Left colon (tissue), 2 donors: Measurements from ENCODE around the gene MRPS34. TPM values are rescaled to one million over a fixed set of nuclear protein-coding genes. Genes with fewer than 3 reads are reported as not detected.

Experiments
- ATAC-seq: fragments of 200-7000 bp; cut with Tn5 transposase; one replicate; pipeline ENCODE4 v1.9.1; 2020; ENCODE audit warnings: mild to moderate bottlenecking, moderate library complexity
- DNase-seq, 2 donors: peaks; one replicate each; pipeline ENCODE4 v3.0.0-alpha.2; 2020
- intact Hi-C, 2 donors: fragments of 100-400 bp; cut with DNase I in 1 of 2; cut with micrococcal nuclease in 1 of 2; formaldehyde crosslinking; loops; one replicate each; pipeline versions ENCODE4 v1.11.2 to v1.14.0; 2022; cut with DNase I, micrococcal nuclease
- total RNA-seq, 2 donors: library from RNA; stranded (reverse); fragmentation: NEBNext Ultra II Directional; extraction: Animal tissue kit (Norgen Biotek cat#: 25700); gene quantifications; one replicate each; pipeline ENCODE4 v1.2.1, GENCODE V29; 2021
- donor health status: DM: no; HTN: no; CAD: no.
- donor health status: DM: yes; HTN: yes; CAD: no.

MRPS34 gene
- total RNA-seq, 2 donors from 2014 or later: 103 to 133 TPM

DNA sequence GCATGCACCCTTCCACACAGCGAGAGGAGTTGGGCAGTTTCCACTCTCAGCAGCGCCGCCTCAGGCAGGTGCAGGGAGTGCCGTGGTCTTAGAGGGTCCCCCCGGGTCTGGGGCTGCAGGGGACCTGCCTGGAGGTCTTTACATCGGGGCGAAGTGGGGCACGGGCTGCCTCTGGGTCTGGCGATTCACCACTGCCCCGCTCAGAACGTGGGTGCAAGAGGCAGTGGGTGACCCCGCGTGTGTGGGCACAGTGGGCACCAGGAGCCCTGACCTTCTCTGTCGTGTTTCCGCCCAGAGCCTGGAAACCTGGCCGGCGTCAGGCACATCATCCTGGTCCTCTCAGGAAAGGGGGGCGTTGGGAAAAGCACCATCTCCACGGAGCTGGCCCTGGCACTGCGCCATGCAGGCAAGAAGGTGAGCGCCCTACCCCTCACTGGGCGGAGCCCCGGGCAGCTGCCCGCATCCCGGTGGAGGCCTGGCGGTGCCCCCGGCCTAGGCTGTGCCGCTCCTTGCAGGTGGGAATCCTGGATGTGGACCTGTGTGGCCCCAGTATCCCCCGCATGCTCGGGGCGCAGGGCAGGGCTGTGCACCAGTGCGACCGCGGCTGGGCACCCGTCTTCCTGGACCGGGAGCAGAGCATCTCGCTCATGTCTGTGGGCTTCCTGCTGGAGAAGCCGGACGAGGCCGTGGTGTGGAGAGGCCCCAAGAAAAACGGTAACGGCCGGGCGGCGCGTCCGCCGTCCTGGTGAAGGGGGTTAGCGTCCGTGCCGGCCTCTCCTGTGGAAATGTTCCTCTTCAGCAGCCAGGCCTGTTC, 13.5 kb upstream of the MRPS34 start:
- intact Hi-C loops: no loop called here
- DNase-seq (no peak), ATAC-seq (no peak)

DNA sequence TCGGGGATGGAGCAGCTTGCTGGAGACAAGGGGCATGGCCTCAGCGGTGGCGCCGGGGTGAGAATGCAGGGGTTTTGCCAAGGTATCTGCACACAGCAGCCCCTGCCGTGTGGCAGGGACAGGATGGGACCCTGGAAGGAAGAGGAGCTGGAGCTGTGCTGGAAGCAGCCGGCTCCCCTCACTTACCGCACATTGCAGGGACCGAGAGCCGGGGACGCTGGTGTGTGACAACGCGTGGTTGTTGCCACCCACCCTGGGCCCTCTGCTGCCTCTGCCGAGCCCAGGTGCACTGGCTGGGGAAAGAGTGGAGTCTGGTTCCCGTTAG, 12.9 kb upstream of the MRPS34 start:
- DNase-seq (peak in 1 of 2 donors; percentile 26), ATAC-seq (no peak)
- intact Hi-C loops: no loop called here

DNA sequence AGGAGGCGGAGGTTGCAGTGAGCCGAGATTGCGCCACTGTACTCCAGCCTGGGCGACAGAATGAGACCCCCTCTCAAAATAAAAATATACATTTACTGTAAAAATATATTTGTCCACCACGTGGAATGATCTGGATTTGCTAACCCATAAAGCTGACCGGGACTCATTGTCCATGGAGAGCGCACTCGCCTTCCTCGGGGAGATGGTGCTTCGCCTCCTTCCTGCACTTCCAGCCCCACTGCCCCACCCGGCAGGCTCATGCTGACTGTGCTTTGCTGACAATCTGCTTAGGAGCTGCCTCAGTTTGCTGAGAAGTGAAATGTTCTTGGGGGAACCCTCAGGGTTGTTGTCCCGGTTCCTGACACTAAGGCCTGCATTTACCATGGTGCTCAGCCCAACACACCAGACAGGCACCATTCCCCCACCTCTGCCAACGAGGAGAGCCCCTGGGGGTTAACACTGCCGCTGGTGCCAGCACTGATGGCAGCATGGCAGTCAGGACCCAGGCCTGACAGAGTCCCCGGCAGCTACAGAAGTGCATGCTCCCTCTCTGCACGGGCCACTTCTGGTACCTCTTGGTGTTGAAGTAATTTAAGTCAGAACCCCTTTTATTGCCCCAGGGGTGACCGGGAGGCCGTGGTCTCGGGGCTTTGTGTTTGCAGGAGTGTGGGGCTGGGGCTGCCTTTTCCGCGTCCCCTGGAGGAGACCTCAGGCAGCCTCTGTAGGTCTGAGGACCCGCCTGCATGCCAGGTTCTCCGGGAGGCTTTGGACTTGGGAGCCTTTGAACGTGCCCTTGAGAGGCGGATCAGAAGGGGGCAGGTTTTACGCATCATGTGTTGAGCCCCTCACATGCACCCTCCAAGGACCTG, 12.3 kb upstream of the MRPS34 start:
- ATAC-seq (no peak), DNase-seq (peak in 1 of 2 donors; percentile 25)
- intact Hi-C loops: no loop called here

DNA sequence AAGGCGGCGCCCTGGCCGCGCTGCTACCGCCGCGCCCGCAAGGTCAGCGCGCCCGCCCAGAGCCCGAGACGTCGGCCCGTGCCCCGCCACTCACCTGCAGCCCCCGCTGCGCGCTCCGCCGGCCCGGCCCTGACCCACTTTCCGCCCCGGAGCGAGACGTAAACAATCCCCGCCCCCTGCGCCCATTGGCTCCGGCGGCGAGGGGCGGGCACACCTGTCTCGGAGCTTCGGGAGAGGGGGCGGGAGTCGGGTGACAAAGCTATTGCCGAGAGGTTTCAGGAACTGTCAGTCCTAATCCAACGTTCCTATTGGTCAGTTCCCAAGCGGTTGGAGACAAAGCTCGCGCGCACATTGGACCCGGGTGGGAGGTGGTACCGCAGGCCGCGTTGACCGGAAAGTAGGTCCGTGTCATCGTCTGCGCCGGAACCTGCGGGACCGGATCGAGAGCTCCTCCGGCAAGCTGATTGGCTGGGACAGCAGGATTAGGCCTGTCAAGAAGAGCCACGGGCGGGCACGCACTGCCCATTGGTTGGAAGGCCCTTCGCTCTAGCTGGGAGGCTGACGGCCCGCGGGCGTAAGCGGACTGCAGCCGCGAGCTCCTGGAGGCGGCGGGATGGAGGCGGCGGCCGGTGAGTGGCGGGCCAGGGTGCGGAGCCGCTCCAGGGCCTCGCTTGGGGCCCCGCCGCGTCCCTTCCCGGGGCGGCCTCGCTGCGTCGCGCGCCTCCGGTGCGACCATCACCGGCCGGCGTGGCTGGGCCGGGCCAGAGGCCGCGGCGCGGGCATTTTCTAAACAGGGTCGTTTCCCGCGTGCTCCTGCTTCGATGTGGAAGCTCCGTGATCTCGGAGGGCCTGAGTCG, 9.7 kb upstream of the MRPS34 start, which contains the start of the genes NUBP2 and SPSB3:
TSS of gene NUBP2 (plus strand) at position 553 of the 857 bp plus-strand sequence. CDS start at position 614, 61 bp downstream.
TSS of gene SPSB3 (minus strand) at position 164 of the 857 bp plus-strand sequence. CDS start 1,088 bp downstream, outside the sequence.
- ATAC-seq: peak; percentile 83
- intact Hi-C loops: no loop called here
- peak; percentile 99 to 100 for DNase-seq

DNA sequence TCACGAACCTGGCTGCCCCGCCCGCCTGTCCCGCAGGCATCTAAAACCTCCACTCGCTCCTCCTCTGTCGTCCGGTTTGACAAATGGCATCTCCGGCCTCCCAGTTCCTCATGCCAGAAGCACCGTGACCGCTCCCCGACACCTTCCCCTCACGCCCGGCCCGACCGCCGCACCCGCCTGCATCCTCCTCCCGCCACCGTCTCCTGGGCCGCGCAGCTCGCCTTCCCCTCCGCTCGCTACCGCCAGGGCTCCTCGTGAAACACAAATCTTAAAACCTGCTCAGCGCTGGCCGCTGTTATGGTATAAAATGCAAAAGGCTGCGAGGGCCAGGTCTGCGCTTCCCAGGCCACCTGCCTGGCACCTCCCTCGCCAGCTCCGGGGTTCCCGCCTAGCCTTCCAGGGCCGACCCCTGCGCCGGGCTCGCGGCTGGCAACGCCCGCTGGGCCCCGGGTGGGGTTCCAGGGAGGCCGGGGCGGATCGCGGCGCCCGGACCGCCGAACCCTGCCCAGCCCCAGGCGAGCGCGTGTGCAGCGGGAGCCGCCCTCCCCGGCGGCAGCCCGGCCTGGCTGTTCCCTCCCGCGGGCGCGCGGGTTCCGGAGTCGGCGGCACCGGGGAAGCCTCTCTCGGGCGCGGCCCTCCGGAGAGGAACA, 8.9 kb upstream of the MRPS34 start:
- DNase-seq (peak; percentile 38 to 53), ATAC-seq (peak; percentile 39)
- intact Hi-C loops: no loop called here

DNA sequence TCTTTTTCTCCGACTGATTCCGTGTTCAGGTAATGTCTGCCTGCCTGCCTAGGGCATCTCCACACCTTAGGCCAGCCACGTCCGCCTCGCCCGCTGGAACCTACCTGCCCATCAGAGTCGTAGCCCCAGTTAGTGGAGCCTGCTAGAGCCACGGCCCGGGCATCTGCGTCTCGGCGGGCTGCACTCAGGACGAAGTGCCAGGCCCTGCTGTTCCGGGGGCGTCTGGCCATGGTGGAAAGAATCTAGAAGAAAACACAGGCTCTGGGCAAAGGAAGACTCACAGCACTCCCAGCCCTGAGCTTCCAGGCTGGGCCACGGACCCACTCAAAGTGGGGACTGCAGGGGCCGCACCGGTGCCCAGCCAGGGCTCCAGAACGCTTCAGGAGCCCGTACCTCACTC, 8.3 kb upstream of the MRPS34 start:
- ATAC-seq: no peak
- DNase-seq: peak; percentile 18 to 26
- intact Hi-C loops: no loop called here

DNA sequence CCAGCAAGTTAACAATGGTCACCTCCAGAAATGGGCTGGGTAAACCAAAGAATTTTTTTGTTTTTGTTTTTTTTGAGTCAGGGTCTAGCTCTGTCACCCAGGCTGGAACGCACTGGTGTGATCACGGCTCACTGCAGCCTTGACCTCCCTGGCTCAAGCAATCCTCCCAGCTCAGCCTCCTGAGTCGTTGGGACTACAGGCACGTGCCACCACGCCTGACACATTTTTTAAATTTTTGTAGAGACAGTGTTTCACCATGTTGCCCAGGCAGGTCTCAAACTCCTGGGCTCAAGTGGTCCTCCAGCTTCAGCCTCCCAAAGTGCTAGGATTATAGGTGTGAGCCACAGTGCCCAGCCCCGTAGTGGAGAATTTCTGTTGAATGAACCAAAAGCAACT, 7.7 kb upstream of the MRPS34 start:
- ATAC-seq (no peak), DNase-seq (no peak)
- intact Hi-C loops: no loop called here

DNA sequence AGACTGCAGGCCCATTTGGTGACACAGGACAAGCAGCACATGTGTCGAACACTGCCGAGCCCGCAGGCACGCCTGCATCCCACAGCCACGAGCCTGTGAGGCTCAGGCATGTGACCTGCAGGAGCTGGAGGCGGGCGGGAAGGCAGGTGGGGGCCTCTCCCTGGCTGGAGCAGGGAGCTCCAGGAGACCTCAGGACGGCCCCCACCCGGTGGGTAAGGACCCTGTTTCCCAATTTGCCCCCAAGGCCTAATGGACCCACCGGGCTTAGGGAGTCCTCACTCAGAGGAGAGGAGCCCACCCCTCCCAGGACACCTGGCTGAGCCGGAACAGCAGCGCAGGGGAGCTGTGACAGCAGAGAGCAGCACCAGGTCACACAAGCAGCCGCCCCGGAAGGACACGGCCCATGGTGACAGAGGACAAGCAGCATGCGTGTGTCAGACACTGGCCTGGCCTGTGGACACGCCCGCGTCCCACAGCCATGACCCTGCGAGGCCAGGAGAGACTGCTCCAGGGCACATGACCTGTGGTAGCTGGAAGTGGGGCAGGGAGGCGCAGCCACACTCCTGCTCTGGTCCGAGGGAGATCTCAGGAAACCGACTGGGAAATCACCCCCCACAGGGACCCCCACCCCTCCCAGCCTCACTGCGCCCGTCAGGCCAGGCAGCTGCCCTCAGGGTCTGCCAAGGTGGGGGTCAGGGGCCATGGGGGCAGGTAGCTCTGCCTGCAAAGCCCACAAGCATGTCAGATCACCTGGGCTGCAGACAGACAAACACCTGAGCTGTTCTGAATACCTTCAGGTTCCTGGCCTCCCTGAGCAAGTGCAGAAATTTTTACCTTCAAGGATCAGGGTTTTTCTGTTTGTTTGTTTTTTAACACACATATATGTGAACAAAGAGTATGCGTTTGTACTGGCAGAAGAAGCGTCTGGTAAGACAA, 7.1 kb upstream of the MRPS34 start:
- DNase-seq: peak; percentile 21 to 24
- ATAC-seq: no peak
- intact Hi-C loops: no loop called here

DNA sequence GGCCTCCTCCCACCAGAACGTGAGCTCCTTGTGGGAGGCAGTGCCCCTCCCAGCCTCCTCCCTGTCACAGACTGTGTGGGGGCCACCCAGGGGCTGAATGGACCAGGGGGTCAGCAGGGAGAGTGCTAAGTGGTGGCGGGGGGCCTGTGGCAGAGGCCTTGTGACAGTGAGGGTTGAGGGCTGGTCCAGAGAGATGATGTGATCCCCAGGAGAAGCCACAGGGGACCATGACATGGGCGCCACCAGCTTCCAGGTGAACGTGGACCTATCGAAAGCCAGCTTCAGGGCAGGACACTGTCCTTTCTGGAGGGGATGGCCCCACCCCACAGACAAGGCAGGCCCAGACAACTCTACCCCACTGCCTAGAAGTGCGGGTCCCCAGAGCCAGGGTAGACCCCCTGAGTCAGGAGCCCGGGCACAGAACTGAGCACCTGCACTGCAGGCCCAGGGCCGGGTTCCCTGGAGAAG, 6.3 kb upstream of the MRPS34 start:
- ATAC-seq (no peak), DNase-seq (peak in 1 of 2 donors; percentile 21)
- intact Hi-C loops: no loop called here

DNA sequence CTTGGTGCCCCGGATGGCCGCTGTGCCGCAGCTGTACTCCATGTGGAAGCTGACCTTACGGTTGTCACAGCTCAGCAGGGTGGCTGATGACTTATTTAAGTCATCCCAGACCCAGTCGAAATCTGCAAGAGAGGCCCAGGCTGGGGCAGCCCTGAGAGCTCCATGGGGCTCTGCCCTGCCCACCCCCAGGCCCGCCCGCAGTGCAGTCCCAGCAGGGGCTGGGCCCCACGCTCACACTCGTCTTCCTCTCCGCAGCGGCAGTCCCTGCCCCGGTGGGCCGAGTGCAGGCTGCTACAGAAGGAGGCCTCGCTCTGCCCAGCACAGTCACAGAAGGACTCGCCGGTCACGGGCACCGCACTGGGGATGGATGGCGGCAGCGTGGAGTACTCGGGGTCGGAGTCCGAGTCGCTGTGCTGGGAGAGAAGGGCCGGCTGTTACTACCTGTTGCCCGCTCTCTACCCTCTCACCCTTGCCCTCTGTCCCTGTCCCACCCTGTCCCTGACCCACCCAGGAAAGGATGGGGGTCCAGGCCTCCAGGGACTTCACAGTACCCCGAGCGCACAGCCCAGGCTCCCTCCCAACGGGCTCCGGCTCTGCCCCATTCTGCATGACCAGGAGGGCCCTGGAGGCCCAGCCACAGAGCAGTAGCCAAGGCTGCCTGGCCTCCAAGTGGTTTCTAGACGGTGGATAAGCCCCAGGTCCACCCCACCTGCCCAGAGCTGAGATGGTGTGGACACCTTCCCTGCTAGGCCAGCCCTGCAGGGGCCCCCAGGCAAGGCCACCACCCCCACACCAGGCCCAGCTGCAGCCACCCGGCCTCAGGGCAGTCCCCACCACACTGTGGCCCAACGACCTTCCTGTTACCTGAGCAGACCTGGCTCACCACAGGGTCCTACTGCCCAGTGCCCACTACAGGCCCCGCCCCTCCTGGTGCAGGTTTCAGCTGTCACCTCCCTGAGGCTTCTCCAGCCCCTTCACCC, 5.6 kb upstream of the MRPS34 start:
- intact Hi-C loops: no loop called here
- DNase-seq: peak; percentile 7 to 22
- ATAC-seq: no peak

DNA sequence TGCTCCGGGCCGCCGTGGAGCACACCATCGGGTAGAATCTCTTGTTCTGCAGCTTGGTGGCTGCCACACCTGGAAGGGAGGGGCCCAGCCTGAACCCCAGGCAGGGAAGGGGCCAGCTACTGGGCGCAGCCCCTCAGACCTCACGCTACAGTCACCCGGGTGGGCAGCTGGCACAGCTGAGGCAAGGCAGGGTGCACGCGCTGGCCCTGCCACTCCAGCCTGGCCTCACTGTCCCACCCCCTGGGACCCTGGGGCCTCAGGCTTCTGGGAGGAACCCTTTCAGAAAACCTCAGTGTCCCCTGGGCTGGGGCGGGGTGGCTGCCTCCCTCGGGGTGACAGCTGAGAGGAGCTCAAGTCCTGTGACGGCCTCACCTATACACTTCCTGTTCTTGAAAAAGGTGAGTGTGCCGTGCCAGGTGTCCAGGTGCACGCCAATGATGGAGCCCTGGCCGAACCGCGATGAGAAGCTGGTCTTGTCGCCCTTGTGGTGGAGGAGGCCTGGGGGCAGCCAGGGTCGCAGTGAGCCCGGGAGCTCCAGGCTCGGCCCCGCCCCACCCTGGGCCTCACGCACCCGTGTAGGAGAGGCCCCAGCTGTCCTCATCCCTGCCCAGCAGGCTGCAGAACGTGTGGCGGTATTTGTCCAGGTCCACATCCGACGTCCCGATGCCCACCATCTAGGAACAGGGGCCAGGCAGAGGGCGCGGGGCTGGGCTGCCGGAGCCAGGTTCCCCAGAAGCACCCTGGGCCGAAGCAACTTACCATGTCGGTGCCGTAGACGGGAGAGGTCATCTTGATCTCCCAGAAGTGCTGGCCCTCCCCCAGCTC, 4.7 kb upstream of the MRPS34 start:
- DNase-seq: peak; percentile 4 to 16
- no peak for ATAC-seq
- intact Hi-C loops: no loop called here

DNA sequence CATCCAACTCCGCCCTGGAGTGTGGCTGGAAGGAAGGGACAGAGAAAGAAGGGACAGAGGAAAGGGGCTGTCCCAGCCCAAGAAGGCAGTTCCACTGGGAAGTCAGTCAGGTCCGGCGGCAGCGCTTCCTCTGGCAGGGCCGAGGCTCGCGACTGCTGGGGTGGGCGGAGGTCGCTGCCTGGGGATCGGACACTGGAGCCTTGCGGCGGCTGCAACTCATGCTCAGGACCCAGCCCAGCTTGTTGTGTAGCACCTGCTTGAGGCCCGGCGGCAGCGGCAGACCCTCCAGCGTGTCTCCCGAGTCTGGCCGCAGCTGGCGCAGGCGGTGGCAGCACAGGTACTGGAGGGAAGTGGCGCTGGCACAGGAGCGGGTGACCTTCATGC, 4.0 kb upstream of the MRPS34 start:
- intact Hi-C loops: no loop called here
- DNase-seq (no peak), ATAC-seq (no peak)

DNA sequence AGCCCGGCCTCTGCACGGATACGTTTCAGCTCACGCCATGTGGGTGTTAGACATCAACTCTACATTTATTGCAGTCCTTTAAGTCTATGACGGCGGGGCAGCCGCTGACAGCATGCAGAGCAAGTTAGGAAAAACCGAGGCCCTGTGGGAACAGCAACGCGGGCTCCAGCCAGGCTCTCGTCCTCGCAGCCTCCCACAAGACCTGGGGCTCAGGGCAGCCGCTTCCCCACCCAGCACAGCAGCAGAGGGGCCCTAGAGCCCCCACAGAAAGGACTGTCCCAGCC, 3.7 kb upstream of the MRPS34 start:
- no peak for ATAC-seq
- no peak for DNase-seq
- intact Hi-C loops: no loop called here

DNA sequence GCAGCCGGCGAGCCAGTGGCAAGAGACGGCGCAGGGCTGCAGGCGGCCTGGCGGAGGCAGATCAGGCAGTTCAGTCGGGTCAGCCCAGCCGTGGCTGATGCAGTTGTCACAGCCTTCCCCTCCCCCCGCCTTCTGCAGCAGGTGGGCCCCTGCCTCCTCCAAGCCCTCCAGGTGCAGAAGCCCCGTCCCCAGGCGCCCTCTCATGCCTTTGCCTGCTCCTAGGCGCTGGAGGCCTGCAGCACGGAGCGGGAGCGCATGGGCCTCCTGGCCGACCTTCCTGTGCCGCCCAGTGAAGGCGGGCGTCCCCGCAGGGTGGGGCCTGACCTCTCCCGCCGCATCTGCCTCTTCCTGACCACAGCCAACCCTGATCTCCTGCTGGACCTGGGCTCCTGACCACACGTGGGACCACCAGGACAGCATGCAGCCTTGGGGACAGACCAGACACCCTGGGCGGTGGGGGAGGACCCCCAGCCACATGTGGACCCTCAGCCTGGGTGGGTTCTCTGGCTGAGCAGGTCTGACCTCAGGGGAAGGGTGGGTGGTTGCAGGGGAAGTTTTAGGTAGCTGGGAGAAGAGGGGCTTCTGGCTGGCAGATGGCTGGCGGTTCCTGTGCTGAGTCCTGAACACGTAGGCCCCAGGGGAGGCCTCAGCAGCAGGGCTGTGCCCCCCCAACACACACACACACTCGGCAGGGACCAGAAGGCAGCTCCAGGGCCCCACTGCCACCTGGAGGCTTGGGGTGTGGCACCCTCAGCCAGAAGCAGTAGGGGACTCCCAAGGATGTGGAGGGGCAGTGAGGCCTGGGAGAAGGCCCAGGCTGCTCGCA, 3.1 kb upstream of the MRPS34 start:
- DNase-seq: no peak
- intact Hi-C loops: no loop called here
- ATAC-seq: no peak
